HUDEP-2 (cell line): ENCODE data around the gene CREB5.

ENCODE experiments used
- DNase-seq, 76 experiments: peaks; one replicate each; lab custom pipeline; 2025; ENCODE audit not compliant: unreplicated experiment in 76 of 76; lab: John Stamatoyannopoulos, UW

CREB5 gene

GRCh38 chr7:28697913-28698563 lies 285.7 kb downstream of the CREB5 start:
- DNase-seq: no peak

GRCh38 chr7:28698840-28699239 lies 286.5 kb downstream of the CREB5 start:
- DNase-seq: no peak

GRCh38 chr7:28700096-28700495 lies 287.8 kb downstream of the CREB5 start:
- DNase-seq: no peak

- DNase-seq: no peak
Measured at GRCh38 chr7:28700790-28701203, 288.5 kb downstream of the CREB5 start.

GRCh38 chr7:28701731-28702130 lies 289.4 kb downstream of the CREB5 start:
- DNase-seq: no peak

GRCh38 chr7:28702171-28702570 lies 289.9 kb downstream of the CREB5 start:
- no peak for DNase-seq

- no peak for DNase-seq
Measured at GRCh38 chr7:28703037-28703765, 290.9 kb downstream of the CREB5 start.

- no peak for DNase-seq
Measured at GRCh38 chr7:28704706-28705105, 292.4 kb downstream of the CREB5 start.

GRCh38 chr7:28705350-28705749 lies 293.0 kb downstream of the CREB5 start:
- no peak for DNase-seq

- DNase-seq: no peak
Measured at GRCh38 chr7:28706584-28706983, 294.3 kb downstream of the CREB5 start.

- no peak for DNase-seq
Measured at GRCh38 chr7:28707291-28707690, 295.0 kb downstream of the CREB5 start.

- DNase-seq: no peak
Measured at GRCh38 chr7:28708033-28708951, 296.0 kb downstream of the CREB5 start.

GRCh38 chr7:28709748-28710147 lies 297.4 kb downstream of the CREB5 start:
- no peak for DNase-seq

- DNase-seq: no peak
Measured at GRCh38 chr7:28711114-28711513, 298.8 kb downstream of the CREB5 start.

- no peak for DNase-seq
Measured at GRCh38 chr7:28714459-28715120, 302.3 kb downstream of the CREB5 start.

- DNase-seq: no peak
Measured at GRCh38 chr7:28717445-28718054, 305.2 kb downstream of the CREB5 start.

- no peak for DNase-seq
Measured at GRCh38 chr7:28718055-28718481, 305.8 kb downstream of the CREB5 start.

GRCh38 chr7:28718545-28718944 lies 306.2 kb downstream of the CREB5 start:
- DNase-seq: no peak

- DNase-seq: no peak
Measured at GRCh38 chr7:28722684-28723083, 310.4 kb downstream of the CREB5 start.

- no peak for DNase-seq
Measured at GRCh38 chr7:28723336-28723735, 311.0 kb downstream of the CREB5 start.
